ENCODE results near the gene NES.

Gene NES

DNA sequence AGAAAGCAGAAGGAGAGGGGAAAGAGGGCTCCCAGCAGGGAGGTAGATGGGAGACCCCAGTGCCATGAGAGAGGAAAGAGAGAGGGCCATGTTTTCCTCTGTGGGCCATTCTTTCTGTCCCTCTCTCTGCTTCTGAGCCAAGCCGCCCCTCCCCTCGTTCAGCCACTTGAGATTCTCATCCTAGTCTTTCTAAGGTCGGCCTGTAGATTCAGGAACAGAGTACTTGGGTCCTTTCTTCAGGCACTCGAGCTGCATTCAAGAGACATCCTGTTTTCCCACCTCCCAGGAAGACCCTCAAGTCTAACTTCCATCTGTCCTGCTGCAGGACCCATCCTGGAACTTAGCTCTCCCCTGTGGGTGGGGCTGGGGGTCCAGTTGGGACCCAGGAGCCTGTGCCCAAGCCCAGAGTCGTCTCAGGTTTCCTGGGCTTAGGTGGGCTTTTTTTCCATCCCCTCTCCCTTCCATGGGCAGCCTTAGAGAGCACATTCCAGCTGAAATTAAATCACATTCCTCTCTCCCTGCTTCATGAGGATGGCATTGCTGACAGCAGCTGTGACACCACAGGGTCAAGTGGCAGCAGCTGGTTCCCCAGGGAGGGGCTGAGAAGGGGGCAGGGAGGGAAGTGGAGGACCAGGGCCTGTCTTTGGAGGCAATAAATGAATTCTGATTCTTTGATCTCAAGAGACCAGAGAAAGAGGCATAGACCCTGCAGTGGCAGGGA lies 13.0 kb downstream of the NES start:
- DNase-seq (ENCODE audit: low read depth in 2 of 2) = no peak

DNA sequence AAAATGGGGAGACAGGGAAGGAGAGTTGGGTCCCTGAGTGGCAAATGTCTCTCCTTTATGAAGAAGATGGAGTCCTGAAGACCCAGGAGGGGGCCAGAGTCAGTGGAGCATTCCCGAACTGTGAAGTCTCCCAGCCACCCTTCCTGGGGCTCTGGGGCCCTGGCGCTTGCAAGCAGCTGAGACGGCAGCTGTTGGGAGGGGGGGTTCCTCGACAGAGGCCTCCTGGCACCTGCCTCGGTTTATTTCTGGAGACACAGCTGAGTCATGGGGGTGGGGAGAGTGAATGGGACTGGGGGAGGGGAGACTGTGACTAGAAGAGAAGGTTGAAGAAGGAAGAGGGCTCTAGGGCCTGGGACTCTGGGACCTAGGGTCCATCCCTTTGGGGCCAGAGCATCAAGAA lies 14.0 kb downstream of the NES start:
- no peak for DNase-seq (ENCODE audit: low read depth in 2 of 2)

DNA sequence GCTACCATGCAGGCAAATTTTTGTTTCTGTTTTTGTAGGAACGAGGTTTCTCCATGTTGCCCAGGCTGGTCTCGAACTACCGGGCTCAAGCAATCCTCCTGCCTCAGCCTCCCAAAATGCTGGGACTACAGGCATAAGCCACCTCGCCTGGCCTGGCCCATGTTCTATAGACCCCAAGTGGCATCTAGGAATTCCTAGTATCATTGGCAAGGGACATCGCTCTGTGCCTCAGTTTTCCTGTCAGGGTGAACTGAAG lies 14.5 kb downstream of the NES start:
- no peak for DNase-seq (ENCODE audit: low read depth in 2 of 2)

DNA sequence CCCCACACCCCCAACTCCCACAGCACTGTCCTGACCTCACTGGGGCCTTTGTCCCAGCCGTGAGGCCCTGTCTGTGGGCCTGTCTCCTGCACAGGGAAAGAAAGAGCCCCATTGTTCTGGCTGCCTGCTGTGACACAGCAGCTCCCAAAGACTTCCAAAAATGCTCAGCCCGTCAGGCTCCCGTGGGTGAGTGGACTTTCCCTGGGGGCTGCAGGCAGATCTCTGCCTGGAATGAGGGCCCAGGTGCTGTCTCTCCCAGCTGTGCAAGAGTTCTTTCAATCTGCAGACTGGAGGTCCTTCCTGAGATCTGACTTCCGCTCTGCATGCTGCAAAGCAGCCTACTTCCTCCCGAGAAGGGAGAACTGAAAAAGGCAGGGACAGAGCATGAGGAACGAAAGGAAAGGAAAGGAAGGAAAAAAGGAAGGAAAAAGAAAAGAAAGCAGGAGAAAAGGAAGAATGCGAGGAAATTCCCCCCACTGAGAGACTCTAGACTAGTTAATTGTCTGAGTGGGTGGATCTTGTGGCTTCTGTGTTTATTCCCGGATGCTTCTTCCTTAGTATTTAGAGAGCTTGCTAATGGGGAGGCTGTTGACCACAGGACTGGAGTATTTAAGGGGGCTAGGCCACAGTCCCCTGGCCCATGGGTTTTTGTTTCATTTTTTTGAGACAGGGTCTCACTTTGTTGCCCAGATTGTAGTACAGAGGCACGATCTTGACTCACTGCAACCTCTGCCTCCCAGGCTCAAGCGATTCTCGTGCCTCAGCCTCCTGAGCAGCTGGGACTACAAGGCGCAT lies 15.0 kb downstream of the NES start:
- no peak for DNase-seq (ENCODE audit: low read depth in 2 of 2)

DNA sequence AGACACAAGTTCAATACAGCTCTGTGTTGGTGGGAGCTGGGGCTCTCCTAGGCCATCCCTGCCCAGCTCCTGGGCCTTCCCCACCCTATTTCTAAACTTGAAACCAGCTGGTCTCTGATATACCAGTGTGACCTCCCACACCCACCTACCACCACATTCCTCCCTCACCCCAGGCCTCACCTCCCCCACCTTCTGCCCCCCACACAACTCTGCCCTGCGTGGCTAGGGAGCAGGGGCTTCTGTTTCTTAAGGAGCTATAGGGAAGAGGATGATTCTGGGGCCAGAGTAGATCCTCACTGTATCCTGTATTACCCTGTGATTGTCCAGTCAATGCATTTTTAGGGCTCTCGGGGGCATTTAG lies 16.5 kb downstream of the NES start:
- DNase-seq (ENCODE audit: low read depth in 2 of 2) = no peak

DNA sequence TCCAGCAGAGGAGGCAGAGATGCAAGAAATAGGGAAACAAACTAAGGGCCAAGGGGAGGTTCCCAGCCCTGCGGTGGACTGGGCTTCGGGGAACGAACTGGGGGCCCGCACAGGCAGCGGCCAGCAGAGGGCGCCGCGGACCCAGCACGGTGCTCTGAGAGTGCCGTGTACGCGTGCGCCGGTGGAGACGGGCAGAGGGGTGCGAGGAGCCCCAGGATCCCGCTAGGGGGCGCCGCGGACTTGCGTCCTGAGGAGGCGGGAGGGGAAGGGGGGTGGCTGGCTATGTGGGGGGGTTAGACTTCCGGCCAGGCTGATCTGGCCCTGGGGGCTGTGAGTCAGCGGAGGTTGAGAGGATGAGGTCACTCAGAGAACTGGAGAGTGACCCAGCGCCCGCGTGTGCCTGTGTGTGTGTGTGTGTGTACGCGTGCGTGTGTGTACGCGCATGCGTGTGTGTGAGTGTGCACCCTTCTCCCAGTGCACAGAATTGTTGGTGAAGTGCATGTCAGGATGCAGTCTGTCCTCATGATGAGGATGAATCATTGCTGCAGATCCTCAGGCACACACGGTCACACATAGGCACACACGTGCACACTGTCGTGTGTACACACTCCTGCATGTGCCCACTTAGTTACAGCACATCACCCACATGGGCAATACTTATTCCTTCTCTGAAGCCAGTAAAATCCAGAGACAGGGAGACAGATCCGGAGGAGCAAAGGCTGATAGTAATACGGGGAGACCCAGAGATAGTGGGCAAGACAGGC lies 17.0 kb downstream of the NES start:
- peak; percentile 73 to 74 for DNase-seq (ENCODE audit: low read depth in 2 of 2)

DNA sequence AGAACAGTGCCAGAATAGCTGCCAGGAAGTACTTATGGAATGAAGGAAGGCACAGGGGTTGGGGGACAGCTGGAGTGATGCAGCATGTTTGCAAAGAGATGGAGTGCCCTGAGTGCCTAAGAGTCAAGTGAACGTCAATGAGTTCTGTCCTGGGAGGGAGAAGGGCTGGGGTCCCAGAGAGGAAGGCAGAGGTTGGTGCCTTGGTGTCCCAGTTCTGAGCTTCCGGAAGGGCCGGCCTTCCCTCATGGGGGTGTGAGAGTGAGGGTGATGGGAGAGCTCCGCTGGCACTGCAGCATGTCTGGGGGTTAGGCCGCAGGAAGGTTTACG lies 17.6 kb downstream of the NES start:
- no peak for DNase-seq (ENCODE audit: low read depth in 2 of 2)

DNA sequence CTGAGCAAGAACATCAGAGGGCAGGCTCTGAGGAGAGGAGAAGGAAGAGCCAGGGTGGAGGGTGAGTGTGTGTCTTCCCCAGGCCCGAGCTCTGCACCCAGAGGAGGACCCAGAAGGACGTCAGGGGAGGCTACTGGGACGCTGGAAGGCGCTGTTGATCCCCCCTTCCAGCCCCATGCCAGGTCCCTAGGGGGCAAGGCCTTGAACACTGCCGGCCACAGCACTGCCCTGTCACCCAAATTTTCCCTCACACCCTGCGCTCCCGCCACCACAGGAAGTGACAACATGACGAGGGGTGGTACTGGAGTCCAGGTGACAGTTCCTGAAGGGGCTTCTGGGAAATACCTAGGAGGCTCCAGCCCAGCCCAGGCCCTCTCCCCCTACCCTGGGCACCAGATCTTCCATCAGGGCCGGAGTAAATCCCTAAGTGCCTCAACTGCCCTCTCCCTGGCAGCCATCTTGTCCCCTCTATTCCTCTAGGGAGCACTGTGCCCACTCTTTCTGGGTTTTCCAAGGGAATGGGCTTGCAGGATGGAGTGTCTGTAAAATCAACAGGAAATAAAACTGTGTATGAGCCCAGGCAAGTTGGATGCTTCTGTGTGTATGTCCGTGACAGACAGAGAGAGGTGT lies 18.1 kb downstream of the NES start:
- DNase-seq (ENCODE audit: low read depth in 2 of 2) = no peak

DNA sequence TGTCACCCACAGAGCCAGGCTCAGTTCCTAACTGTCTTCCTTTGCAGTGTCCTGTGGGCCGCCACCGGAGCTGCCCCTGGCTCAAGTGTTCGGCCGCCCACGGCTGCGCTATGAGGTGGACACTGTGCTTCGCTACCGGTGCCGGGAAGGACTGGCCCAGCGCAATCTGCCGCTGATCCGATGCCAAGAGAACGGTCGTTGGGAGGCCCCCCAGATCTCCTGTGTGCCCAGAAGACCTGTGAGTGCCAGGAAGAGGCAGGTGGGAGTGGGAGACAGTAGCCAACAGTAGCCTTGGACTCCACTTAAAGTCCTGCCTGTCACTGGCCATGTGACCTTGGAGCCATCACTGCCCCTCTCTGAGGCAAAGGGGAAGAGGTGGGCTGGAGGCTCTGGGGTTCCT lies 18.7 kb downstream of the NES start:
- no peak for DNase-seq (ENCODE audit: low read depth in 2 of 2)

DNA sequence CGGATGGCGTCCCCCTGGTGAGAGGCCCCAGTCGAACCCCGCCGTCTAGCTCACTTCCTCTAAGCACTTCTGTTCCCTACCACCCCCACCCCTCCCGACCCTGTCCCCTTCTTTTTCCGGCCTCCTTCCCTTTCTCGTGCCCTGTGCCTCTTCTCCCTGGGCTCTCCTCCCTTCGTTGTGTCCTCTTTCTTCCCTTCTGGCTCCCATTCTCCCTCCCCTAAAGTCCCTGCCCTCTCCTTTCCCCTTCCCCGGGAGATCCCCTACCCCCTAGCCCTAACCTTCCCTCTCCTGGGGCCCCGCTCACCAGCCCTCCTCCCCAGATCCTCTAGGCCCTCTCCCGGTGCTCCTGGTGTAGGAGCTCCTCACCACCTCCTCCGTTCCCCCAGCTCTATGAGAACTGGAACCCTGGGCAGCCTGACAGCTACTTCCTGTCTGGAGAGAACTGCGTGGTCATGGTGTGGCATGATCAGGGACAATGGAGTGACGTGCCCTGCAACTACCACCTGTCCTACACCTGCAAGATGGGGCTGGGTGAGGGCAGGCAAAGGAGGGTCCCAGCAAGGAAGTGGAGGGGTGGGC lies 19.4 kb downstream of the NES start:
- no peak for DNase-seq (ENCODE audit: low read depth in 2 of 2)

DNA sequence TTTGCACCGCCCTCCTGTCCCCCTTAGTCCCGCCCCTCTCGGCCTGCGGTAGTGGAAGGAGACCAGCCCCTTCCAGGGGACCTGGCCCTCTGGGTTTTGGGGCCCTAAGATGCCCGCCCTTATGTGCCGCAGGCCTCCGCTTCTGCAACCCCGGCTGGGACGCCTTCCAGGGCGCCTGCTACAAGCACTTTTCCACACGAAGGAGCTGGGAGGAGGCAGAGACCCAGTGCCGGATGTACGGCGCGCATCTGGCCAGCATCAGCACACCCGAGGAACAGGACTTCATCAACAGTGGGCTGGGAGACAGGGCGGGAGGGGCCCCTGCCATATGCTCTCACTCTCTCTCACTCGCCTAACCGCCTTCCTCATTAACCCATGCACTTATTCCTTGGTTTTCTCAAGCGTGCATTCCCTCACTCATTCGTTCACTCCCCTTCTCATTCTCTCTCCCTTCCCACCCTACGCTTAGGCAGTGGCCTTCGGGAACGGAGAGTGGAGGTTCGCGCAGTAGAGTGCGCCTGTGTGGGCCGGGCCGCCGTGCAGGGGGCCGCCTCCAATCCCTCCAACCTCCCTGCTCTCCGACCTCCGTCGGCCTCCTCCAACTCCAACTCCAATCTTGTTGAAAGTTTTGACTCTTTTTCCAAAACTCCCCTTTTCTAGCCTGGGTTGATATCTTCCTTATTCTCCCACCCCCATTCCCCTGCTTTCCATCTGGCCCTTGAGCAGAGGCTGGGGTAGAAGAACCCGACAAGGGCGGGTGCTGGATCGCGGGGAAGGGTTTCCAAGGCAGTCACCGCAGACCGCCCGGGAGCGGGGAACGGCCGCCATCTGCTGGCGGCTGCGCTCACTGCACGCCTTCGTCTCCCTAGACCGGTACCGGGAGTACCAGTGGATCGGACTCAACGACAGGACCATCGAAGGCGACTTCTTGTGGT lies 20.1 kb downstream of the NES start:
- DNase-seq (ENCODE audit: low read depth in 2 of 2) = peak; percentile 38 to 56

DNA sequence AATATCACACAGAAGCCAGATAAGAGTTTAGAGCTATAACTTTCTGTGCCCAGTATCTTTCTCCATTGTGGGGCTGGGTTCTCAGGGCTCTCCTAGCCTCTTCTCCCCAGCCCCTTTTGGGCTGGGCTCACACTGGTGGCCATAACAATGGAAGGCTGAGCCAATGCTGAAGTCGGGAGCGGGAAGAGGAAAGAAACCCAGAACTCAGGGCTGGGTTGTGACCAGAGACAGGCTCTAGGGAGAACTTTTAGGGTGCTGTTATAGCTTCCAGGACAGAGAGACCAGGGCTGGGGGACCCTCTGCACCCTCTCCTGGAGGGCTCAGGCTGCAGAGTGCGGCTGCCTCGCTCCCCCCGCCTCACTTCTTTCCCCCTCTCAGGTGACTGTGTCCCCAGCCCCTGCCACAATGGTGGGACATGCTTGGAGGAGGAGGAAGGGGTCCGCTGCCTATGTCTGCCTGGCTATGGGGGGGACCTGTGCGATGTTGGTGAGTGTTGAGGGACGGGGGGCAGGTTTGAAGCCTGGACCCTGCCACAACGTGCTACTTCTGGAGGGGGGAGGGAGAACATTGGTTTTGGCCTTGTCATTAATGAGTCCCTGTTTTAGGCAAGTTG lies 21.2 kb downstream of the NES start:
- DNase-seq (ENCODE audit: low read depth in 2 of 2) = no peak

DNA sequence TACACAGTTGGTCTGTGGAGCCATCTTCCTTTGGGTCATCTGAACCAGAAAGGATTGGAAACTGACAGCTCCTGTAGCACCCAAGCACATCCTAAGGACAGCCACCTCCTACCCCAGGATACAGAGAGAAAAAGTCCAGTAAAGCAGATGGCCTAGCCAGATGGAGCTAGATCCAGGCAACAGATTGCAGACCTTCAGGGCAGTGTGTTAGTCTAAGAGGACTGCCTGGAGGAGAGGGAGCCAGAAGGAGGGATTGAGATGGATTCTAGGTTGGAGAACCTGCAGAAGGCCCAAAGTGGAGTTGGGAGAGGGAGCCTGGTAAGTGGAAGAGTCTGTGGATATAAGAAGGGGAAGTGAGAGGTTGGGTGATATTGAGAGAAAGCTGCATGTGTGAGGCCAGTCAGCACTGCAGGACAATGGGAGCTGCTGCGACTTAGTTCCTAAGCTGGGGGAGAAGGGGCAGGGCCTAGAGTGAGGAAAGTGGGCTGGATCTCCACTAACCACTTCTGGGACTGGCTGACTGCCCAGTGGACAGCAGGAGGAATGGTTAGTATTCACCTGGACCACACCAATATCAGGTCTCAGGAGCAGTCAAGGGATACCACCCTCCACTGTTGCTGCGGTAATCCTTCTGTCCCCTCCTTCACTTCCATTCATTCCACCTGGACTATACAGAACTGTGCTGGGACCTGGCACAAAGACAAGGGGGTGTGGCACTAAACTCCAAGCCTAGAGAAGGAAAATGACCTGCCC lies 21.9 kb downstream of the NES start:
- no peak for DNase-seq (ENCODE audit: low read depth in 2 of 2)

DNA sequence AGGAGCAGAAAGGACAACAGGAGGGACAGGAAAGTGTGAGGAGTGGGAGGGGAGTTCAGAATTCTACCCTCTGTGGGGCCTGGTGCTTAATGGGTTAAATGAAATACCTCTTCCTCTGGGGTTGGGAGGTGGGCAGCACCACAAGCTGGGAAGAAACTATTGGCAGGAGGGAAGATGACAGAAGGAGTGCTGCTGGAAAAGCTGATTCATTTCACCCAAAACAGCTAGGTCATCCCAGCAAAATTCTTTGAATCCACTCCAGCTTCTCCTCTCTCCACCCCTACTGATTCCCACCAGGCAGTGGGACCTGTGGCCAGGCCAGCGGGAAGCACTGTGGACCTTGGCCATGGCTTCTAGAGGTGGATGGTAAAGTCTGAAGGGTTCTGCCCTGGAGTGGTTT lies 22.5 kb downstream of the NES start:
- no peak for DNase-seq (ENCODE audit: low read depth in 2 of 2)

DNA sequence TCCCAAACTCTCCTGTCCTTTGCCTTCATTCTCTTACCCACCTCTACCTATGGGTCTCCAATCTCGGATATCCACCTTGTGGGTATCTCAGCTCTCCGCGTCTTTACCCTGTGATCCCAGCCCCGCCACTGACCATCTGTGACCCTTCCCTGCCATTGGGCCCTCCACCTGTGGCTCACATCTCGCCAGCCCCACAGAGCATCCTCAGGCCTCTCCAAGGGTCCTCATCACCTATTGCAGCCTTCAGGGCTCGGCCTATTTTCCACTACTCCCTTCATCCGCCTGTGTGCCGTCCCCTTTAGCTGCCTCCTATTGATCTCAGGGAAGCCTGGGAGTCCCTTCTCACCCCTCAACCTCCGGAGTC lies 24.2 kb downstream of the NES start:
- no peak for DNase-seq (ENCODE audit: low read depth in 2 of 2)

DNA sequence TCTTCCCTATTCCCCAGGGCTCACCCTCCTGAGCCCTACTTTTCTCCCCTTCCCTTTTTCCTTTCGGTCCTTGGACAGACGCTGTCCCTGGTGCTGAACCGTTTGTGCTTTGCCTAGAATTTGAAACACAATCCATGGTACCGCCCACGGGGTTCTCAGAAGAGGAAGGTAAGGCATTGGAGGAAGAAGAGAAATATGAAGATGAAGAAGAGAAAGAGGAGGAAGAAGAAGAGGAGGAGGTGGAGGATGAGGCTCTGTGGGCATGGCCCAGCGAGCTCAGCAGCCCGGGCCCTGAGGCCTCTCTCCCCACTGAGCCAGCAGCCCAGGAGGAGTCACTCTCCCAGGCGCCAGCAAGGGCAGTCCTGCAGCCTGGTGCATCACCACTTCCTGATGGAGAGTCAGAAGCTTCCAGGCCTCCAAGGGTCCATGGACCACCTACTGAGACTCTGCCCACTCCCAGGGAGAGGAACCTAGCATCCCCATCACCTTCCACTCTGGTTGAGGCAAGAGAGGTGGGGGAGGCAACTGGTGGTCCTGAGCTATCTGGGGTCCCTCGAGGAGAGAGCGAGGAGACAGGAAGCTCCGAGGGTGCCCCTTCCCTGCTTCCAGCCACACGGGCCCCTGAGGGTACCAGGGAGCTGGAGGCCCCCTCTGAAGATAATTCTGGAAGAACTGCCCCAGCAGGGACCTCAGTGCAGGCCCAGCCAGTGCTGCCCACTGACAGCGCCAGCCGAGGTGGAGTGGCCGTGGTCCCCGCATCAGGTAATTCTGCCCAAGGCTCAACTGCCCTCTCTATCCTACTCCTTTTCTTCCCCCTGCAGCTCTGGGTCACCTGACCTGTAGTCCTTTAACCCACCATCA lies 24.8 kb downstream of the NES start:
- no peak for DNase-seq (ENCODE audit: low read depth in 2 of 2)

DNA sequence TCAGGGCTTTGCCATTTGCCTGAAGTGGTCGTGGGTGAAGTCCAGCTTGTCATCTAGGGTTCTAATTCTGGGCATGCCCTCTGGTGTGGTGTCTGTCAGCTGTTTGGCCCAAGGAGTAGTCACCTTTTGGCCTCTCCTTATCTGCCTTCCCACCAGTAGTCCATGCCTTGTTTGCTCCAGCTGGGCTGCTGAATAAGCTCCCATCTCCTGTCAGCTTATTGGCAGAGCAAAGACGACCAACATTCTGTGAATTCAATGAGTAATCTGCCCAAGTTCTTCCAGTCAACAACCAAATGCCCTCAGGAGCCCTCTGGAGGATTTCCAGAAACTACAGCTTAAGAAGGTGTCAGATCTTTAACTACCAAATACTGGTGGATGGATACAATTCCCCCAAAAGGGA lies 28.3 kb downstream of the NES start:
- no peak for DNase-seq (ENCODE audit: low read depth in 2 of 2)

DNA sequence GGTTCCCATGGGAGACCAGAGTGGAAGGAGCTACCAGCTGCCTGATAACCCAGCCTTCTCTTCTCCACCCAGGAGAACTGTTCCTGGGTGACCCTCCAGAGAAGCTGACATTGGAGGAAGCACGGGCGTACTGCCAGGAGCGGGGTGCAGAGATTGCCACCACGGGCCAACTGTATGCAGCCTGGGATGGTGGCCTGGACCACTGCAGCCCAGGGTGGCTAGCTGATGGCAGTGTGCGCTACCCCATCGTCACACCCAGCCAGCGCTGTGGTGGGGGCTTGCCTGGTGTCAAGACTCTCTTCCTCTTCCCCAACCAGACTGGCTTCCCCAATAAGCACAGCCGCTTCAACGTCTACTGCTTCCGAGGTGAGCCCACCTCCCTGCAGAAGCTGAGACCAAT lies 28.7 kb downstream of the NES start:
- no peak for DNase-seq (ENCODE audit: low read depth in 2 of 2)

DNA sequence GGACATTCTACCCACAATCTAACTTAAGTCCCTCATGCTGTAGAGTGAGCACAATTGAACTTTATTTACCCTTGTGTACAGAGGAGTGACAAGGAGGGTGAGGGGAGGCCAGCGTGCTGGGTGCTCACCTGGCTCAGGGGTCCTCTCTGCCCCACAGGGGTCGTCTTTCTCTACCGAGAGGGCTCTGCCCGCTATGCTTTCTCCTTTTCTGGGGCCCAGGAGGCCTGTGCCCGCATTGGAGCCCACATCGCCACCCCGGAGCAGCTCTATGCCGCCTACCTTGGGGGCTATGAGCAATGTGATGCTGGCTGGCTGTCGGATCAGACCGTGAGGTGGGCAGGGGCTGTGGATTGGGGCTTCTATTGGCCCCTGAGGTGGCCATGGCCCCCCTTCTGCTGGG lies 29.9 kb downstream of the NES start:
- DNase-seq (ENCODE audit: low read depth in 2 of 2) = no peak

Measured in stimulated activated CD8-positive, alpha-beta memory T cell treated with anti-CD3 and anti-CD28 coated beads, Interleukin-15, amount 100 ng/mL, for 4 hours (primary cell).